Stimulated activated CD4-positive, alpha-beta T cell treated with anti-CD3 and anti-CD28 coated beads, Interleukin-1b, Interleukin-23, amount 100 ng/mL, for 48 hours (primary cell): Measurements from ENCODE around the gene SLC30A5.
"Not testable (repeated sequence)": the region's sequence is repeated elsewhere in the genome, so short reads cannot be mapped to it uniquely, and the experiment has no call there.

ENCODE experiments used
- DNase-seq: peaks from one replicate; pipeline ENCODE4 v3.0.0-alpha.2; 2020

Gene SLC30A5

DNA sequence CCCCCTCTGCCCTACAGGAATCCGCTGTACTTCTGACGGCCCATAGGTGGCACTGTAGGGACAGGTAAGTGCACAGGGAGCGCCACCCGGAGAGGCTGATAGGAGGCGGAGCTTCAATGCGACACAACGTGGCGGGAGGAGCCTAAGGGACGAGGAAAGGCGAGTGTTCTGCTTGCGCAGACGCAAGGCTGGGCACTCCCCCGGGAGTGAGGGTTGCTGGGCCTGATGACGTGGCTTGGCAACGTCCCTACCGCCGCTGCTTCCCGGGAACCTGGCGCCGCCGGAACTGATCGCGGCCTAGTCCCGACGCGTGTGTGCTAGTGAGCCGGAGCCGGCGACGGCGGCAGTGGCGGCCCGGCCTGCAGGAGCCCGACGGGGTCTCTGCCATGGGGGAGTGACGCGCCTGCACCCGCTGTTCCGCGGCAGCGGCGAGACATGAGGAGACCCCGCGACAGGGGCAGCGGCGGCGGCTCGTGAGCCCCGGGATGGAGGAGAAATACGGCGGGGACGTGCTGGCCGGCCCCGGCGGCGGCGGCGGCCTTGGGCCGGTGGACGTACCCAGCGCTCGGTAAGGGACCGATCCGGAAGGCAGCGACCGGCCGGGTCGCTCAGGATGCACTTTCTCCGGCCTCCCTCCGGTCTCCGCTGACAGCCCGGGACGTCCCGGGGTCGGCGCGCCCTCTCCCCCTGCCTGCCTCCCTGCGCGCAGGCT lies at the start of gene SLC30A5:
Gene SLC30A5 (plus strand): TSS at position 244 of the 712 bp plus-strand sequence. CDS start 242 bp downstream, at position 486.
- DNase-seq = peak; percentile 100

DNA sequence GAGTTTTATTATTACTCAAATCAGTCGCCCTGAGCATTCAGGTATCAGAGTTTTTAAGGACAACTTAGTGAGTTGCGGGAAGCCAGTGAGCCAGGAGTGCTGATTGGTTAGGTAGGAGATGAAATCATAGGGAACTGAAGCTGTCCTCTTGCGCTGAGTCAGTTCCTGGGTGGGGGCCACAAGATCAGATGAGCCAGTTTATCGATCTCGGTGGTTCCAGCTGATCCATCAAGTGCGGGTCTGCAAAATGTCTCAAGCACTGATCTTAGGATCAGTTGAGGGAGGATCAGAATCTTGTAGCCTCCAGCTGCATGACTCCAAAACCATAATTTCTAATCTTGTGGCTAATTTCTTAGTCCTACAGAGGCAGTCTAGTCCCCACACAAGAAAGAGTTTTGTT lies 48.6 kb upstream of the SLC30A5 start:
- DNase-seq = not testable (repeated sequence)

DNA sequence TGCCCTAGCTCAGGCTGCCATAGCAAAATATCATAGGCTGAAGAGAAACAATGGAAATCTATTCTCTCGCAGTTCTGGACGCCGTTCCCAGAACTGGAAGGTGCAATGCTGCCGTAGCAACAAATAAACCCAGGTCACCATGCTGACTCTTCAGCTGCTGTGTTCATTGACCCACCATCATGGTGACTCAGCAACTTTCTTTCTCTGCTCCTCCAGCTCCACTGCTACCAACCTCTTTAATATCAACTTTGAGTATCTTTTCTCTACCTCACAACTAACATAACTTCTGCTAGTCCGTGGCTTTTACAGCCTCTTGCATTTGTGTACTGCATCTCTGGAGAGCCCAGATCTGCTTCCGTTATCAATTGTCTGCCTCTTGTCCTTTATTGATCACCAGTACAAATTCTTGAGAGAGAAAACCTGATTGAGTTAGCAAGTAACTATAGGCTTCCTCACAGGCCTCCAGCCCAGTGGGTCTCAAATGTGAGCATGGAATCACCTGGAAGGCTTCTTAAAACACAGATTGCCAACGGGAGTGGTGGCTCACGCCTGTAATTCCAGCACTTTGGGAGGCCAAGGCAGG lies 47.3 kb upstream of the SLC30A5 start:
- no peak for DNase-seq

GRCh38 chr5:69048230-69048629 lies 45.6 kb upstream of the SLC30A5 start:
- DNase-seq = no peak

GRCh38 chr5:69049151-69049550 lies 44.7 kb upstream of the SLC30A5 start:
- no peak for DNase-seq

DNA sequence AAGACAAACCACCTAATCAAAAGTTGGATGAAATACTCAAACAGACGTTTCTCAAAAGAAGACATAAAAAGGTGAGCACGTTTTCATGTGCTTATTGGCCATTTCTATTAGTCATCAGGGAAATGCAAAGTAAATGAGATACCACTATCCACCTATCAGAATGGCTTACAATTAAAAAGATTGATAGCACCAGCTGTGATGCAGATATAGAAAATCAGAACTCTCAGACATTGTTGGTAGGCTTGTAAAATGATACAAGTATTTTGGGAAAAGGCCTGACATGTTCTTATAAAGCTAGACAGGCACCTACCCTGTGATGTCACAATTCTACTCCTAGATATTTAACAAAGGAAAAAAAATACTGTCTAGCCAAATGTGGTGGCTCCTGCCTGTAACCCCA lies 44.0 kb upstream of the SLC30A5 start:
- DNase-seq = no peak

DNA sequence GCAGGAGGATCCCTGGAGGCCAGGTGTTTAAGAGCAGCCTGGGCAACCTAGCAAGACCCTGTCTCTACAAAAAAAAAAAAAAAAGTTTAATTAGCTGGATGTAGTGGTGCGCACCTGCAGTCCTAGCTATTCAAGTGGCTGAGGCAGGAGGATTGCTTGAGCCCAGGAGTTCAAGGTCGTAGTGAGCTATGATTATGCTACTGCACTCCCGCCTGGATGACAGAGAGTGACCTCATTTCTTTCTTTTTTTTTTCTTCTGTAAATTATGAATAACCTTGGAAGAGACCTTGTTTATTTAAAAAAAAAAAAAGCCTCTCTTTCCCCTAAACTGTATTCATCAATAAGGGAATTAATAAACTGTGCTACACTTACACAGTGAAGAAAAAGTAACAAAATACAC lies 43.6 kb upstream of the SLC30A5 start:
- DNase-seq = no peak

GRCh38 chr5:69052181-69052580 lies 41.6 kb upstream of the SLC30A5 start:
- no peak for DNase-seq

- no peak for DNase-seq
These were observed 18.9 kb upstream of the SLC30A5 start for GRCh38 chr5:69074664-69075521.

GRCh38 chr5:69075522-69076179 lies 18.2 kb upstream of the SLC30A5 start:
- DNase-seq = no peak

GRCh38 chr5:69078921-69079540 lies 14.8 kb upstream of the SLC30A5 start:
- DNase-seq = no peak

GRCh38 chr5:69079556-69079955 lies 14.3 kb upstream of the SLC30A5 start:
- DNase-seq = no peak

- DNase-seq = no peak
These were observed 10.4 kb upstream of the SLC30A5 start for GRCh38 chr5:69083412-69083811.

- no peak for DNase-seq
These were observed 9.6 kb upstream of the SLC30A5 start for GRCh38 chr5:69084195-69084594.

DNA sequence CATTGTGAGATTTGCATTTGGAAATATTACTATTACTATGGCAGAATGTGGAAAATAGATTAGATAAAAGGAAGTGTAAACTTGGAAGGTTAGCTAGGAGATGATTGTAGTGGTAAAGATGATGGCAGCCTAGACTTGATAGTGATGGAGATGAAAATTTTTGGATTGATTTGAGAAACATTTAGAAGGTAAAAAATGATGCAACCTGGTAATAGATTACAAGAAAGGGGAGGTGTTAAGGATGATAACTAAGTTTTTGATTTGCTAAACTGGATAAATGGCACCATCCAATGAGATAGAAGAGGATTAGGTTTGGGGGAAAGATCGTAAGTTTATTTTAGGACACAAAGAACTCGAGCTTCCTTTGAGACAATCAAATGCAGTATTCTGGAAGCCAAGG lies 8.9 kb upstream of the SLC30A5 start:
- DNase-seq = no peak

GRCh38 chr5:69086206-69086605 lies 7.6 kb upstream of the SLC30A5 start:
- no peak for DNase-seq

DNA sequence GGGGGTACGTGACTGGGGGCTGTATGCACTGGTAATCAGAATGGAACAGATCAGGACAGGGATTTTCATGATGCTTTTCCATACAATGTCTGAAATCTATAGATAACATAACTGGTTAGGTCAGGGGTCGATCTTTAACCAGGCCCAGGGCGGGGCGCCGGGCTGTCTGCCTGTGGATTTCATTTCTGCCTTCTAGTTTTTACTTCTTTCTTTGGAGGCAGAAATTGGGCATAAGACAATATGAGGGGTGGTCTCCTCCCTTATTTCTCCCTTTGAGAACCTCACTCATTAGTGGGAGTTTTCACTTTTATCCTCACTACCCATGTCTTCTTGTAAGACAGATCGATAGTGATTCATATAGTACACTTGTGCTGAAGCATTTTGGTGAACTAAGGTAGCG lies 5.8 kb upstream of the SLC30A5 start:
- DNase-seq = not testable (repeated sequence)

- no peak for DNase-seq
These were observed 3.7 kb upstream of the SLC30A5 start for GRCh38 chr5:69090158-69090557.

- DNase-seq = no peak
These were observed 2.0 kb upstream of the SLC30A5 start for GRCh38 chr5:69091771-69092170.

DNA sequence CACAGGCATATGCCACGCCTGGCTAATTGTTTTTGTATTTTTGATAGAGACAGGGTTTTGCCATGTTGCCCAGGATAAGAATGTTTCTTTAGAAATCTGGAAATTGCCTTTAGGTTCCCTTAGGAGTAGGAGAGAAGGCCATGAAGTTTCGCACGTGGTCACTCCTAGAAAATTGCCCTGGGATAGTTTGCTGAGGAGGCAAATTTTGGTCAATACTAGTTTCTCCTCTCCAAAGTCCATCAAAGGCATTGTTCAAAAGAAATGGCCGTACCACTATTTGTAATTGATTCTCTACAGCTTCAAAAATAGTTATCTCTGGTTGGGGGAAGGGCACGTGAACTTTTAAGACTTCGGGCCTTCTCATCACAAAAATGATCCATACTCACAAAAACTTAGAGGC lies 845 bp upstream of the SLC30A5 start:
- DNase-seq = no peak

GRCh38 chr5:69099302-69099701 lies 5.5 kb downstream of the SLC30A5 start:
- no peak for DNase-seq

DNA sequence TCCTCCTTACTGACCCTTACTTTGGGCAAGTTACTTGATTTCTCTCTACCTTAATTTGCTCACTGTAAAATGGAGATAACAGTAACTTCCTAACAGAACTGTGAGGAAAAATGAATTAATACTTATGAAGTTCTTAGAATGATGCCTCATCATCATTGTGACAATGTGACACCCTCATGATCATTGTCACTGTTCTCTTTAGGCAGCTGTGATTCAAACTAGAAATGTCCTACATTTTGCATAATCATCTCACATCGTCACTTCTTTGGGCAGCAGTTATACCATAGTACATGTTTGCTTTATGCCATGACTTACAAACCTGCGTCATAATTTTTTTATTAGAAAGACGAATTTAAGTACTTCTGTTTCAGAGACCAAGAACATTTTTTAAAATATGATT lies 9.7 kb downstream of the SLC30A5 start:
- DNase-seq = no peak
